Measurements from ENCODE around the gene DAZAP1. TPM values are rescaled to one million over a fixed set of nuclear protein-coding genes. Genes with fewer than 3 reads are reported as not detected.
A peak's percentile ranks its signal among the peaks of the same experiment; 100 is the strongest.

Gene DAZAP1
- total RNA-seq, 1 experiment from 2014 or later = 360 TPM

DNA sequence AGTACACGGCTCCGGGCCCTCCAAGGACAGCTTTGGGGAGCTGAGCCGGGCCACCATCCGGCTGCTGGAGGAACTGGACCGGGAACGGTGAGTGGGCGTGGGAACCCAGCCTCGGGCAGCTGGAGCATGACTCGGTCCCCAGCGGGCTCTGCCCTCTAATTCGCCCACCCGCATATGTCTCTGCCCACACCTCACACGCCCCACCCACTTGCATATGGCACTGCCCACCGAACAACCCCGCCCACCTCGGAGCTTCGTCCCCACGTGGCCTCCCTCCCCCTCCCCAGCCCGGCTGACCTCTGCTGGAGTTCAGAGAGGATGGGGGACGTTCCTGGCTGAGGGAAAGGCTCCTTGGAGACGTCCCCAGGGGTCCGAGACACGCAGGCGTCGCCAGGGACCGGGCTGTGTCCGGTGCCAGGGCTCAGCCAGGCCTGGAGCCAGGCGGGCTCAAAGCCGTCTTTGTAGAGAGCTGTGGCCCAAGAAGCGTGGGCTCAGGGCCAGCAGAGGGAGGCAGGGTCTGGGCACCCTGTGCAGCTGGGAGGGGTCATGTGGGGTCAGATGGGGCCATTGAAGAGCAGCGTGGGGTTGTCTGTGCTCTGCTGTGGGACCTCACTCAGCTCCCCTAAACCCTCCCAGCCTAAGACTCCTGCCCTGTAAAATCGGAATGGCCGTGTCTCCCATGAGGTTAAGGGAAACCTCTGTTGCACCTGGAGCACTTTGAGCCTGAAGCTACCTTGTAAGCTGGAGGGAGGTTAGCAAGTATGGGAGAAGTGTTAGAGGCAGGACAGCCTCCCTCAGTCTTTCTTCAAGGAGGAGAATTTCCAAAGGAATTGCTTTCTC is 46.4 kb downstream of the DAZAP1 start (continued):
- TF ChIP-seq, protein P1, sequence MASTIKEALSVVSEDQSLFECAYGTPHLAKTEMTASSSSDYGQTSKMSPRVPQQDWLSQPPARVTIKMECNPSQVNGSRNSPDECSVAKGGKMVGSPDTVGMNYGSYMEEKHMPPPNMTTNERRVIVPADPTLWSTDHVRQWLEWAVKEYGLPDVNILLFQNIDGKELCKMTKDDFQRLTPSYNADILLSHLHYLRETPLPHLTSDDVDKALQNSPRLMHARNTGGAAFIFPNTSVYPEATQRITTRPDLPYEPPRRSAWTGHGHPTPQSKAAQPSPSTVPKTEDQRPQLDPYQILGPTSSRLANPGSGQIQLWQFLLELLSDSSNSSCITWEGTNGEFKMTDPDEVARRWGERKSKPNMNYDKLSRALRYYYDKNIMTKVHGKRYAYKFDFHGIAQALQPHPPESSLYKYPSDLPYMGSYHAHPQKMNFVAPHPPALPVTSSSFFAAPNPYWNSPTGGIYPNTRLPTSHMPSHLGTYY (CRISPR knock-in tag; IDR thresholded peaks at IDR 0.05) = no peak
- TF ChIP-seq, protein P2, sequence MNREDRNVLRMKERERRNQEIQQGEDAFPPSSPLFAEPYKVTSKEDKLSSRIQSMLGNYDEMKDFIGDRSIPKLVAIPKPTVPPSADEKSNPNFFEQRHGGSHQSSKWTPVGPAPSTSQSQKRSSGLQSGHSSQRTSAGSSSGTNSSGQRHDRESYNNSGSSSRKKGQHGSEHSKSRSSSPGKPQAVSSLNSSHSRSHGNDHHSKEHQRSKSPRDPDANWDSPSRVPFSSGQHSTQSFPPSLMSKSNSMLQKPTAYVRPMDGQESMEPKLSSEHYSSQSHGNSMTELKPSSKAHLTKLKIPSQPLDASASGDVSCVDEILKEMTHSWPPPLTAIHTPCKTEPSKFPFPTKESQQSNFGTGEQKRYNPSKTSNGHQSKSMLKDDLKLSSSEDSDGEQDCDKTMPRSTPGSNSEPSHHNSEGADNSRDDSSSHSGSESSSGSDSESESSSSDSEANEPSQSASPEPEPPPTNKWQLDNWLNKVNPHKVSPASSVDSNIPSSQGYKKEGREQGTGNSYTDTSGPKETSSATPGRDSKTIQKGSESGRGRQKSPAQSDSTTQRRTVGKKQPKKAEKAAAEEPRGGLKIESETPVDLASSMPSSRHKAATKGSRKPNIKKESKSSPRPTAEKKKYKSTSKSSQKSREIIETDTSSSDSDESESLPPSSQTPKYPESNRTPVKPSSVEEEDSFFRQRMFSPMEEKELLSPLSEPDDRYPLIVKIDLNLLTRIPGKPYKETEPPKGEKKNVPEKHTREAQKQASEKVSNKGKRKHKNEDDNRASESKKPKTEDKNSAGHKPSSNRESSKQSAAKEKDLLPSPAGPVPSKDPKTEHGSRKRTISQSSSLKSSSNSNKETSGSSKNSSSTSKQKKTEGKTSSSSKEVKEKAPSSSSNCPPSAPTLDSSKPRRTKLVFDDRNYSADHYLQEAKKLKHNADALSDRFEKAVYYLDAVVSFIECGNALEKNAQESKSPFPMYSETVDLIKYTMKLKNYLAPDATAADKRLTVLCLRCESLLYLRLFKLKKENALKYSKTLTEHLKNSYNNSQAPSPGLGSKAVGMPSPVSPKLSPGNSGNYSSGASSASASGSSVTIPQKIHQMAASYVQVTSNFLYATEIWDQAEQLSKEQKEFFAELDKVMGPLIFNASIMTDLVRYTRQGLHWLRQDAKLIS (CRISPR knock-in tag; IDR thresholded peaks at IDR 0.05; ENCODE audit: borderline replicate concordance) = no peak
- TF ChIP-seq ZNF219 (CRISPR knock-in tag; IDR thresholded peaks at IDR 0.05; ENCODE audit: borderline replicate concordance) (no peak), RELA (CRISPR knock-in tag; IDR thresholded peaks at IDR 0.05; ENCODE audit: borderline replicate concordance) (no peak)

DNA sequence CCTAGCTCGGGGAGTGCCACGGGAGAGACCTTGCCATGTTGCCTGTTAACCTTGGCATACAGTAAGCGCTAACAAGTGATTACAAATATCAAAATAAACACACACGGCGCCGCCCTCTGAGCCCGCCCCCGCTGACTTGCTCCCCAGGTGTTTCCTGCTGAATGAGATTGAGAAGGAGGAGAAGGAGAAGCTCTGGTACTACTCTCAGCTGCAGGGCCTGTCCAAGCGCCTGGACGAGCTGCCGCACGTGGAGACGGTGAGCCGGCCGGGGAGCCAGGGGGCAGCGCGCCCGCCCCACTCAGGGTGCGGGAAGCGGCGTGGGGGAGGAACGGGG is 47.6 kb downstream of the DAZAP1 start:
- H3K4me1 Mint-ChIP-seq = peaks cover 6% of the 10 kb centered on the region; the same call in 1 of the 2 replicates
- peaks cover 60% of the 10 kb centered on the region for H3K27me3 Mint-ChIP-seq (ENCODE audit: low read depth)
- peak overlapping the region; percentile 53 for H3K4me3 Mint-ChIP-seq
- no peak for ATAC-seq
- DNase-seq (ENCODE audit: low spot score) = no peak
- no peaks in the 10 kb centered on the region for H3K9me3 Mint-ChIP-seq
- CTCF ChIA-PET = interaction anchor here (0.5 to 5.2 kb wide), 16 partner anchors 8 to 371 kb away, joined by 3 to 76 read pairs (median 5); no protein-coding TSS in a partner anchor
- no peak overlapping the region for H3K27ac Mint-ChIP-seq
- POLR2A ChIA-PET = interaction anchor here (1.0 to 2.2 kb wide), 5 partner anchors 11 to 181 kb away, joined by 3 to 10 read pairs (median 3); partner anchors contain the start of genes PCSK4 and REEP6
- H3K36me3 Mint-ChIP-seq = no peaks in the 10 kb centered on the region
- TF ChIP-seq CREB1 (CRISPR knock-in tag; IDR thresholded peaks at IDR 0.05) (no peak), HMGA2 (CRISPR knock-in tag; IDR thresholded peaks at IDR 0.05) (no peak), SMAD4 (CRISPR knock-in tag; IDR thresholded peaks at IDR 0.05) (no peak), TEAD4 (CRISPR knock-in tag; IDR thresholded peaks at IDR 0.05) (no peak), MYBL2 (CRISPR knock-in tag; IDR thresholded peaks at IDR 0.05) (no peak), JAZF1 (CRISPR knock-in tag; IDR thresholded peaks at IDR 0.05) (no peak)
- TF ChIP-seq, protein P3, sequence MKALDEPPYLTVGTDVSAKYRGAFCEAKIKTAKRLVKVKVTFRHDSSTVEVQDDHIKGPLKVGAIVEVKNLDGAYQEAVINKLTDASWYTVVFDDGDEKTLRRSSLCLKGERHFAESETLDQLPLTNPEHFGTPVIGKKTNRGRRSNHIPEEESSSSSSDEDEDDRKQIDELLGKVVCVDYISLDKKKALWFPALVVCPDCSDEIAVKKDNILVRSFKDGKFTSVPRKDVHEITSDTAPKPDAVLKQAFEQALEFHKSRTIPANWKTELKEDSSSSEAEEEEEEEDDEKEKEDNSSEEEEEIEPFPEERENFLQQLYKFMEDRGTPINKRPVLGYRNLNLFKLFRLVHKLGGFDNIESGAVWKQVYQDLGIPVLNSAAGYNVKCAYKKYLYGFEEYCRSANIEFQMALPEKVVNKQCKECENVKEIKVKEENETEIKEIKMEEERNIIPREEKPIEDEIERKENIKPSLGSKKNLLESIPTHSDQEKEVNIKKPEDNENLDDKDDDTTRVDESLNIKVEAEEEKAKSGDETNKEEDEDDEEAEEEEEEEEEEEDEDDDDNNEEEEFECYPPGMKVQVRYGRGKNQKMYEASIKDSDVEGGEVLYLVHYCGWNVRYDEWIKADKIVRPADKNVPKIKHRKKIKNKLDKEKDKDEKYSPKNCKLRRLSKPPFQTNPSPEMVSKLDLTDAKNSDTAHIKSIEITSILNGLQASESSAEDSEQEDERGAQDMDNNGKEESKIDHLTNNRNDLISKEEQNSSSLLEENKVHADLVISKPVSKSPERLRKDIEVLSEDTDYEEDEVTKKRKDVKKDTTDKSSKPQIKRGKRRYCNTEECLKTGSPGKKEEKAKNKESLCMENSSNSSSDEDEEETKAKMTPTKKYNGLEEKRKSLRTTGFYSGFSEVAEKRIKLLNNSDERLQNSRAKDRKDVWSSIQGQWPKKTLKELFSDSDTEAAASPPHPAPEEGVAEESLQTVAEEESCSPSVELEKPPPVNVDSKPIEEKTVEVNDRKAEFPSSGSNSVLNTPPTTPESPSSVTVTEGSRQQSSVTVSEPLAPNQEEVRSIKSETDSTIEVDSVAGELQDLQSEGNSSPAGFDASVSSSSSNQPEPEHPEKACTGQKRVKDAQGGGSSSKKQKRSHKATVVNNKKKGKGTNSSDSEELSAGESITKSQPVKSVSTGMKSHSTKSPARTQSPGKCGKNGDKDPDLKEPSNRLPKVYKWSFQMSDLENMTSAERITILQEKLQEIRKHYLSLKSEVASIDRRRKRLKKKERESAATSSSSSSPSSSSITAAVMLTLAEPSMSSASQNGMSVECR (CRISPR knock-in tag; IDR thresholded peaks at IDR 0.05; ENCODE audit: borderline replicate concordance) = no peak
- TF ChIP-seq, protein P4, sequence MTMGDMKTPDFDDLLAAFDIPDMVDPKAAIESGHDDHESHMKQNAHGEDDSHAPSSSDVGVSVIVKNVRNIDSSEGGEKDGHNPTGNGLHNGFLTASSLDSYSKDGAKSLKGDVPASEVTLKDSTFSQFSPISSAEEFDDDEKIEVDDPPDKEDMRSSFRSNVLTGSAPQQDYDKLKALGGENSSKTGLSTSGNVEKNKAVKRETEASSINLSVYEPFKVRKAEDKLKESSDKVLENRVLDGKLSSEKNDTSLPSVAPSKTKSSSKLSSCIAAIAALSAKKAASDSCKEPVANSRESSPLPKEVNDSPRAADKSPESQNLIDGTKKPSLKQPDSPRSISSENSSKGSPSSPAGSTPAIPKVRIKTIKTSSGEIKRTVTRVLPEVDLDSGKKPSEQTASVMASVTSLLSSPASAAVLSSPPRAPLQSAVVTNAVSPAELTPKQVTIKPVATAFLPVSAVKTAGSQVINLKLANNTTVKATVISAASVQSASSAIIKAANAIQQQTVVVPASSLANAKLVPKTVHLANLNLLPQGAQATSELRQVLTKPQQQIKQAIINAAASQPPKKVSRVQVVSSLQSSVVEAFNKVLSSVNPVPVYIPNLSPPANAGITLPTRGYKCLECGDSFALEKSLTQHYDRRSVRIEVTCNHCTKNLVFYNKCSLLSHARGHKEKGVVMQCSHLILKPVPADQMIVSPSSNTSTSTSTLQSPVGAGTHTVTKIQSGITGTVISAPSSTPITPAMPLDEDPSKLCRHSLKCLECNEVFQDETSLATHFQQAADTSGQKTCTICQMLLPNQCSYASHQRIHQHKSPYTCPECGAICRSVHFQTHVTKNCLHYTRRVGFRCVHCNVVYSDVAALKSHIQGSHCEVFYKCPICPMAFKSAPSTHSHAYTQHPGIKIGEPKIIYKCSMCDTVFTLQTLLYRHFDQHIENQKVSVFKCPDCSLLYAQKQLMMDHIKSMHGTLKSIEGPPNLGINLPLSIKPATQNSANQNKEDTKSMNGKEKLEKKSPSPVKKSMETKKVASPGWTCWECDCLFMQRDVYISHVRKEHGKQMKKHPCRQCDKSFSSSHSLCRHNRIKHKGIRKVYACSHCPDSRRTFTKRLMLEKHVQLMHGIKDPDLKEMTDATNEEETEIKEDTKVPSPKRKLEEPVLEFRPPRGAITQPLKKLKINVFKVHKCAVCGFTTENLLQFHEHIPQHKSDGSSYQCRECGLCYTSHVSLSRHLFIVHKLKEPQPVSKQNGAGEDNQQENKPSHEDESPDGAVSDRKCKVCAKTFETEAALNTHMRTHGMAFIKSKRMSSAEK (CRISPR knock-in tag; IDR thresholded peaks at IDR 0.05; ENCODE audit: borderline replicate concordance) = no peak
- TF ChIP-seq, protein P2 (CRISPR knock-in tag; IDR thresholded peaks at IDR 0.05; ENCODE audit: borderline replicate concordance) = no peak
- TF ChIP-seq, protein P5, sequence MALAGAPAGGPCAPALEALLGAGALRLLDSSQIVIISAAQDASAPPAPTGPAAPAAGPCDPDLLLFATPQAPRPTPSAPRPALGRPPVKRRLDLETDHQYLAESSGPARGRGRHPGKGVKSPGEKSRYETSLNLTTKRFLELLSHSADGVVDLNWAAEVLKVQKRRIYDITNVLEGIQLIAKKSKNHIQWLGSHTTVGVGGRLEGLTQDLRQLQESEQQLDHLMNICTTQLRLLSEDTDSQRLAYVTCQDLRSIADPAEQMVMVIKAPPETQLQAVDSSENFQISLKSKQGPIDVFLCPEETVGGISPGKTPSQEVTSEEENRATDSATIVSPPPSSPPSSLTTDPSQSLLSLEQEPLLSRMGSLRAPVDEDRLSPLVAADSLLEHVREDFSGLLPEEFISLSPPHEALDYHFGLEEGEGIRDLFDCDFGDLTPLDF (CRISPR knock-in tag; IDR thresholded peaks at IDR 0.05) = no peak
- TF ChIP-seq, protein P6, sequence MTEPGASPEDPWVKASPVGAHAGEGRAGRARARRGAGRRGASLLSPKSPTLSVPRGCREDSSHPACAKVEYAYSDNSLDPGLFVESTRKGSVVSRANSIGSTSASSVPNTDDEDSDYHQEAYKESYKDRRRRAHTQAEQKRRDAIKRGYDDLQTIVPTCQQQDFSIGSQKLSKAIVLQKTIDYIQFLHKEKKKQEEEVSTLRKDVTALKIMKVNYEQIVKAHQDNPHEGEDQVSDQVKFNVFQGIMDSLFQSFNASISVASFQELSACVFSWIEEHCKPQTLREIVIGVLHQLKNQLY (CRISPR knock-in tag; IDR thresholded peaks at IDR 0.05) = no peak
